ENCODE measurements around the gene QPCTL. TPM values are rescaled to one million over a fixed set of nuclear protein-coding genes. Genes with fewer than 3 reads are reported as not detected.
A peak's percentile ranks its signal among the peaks of the same experiment; 100 is the strongest.

The QPCTL gene
- total RNA-seq, 1 donor from 2014 or later: 19.3 TPM

DNA sequence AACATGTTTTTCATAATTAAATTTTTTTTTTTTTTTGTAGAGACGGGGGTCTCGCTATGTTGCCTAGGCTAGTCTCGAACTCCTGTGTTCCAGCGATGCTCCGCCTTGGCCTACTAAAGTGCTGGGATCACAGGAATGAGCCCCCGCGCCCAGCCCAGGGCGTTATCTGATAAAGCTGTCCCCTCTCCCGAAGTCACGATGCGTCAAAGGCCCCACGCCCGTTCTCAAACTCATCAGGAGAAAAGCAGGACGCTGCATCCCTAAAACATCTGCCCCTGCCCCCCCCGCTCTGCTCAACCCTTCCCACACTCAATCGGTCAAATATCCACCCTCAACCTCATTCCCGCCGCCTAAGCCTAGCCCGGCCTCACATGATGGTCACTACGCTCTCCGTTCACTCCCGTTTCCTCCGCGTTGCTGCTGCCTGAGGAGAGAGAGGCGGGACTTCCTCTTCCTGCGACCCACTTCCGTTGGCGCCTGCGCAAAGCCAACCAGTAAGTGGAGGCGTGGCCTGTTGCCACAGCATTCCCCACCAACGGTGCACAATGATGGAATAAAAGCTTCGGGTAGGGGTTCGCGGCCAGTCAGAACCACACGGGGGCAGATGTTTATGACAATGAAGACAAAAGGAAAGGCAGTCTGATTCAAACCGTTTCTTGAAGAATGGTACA, 815 bp upstream of the QPCTL start, which contains the start of gene SNRPD2:
TSS of gene SNRPD2 (minus strand) at position 438 of the 671 bp plus-strand sequence. CDS start at position 373, 65 bp downstream.
- peak; percentile 80 for DNase-seq (ENCODE audit: low read depth)
- TF ChIP-seq, protein P1, sequence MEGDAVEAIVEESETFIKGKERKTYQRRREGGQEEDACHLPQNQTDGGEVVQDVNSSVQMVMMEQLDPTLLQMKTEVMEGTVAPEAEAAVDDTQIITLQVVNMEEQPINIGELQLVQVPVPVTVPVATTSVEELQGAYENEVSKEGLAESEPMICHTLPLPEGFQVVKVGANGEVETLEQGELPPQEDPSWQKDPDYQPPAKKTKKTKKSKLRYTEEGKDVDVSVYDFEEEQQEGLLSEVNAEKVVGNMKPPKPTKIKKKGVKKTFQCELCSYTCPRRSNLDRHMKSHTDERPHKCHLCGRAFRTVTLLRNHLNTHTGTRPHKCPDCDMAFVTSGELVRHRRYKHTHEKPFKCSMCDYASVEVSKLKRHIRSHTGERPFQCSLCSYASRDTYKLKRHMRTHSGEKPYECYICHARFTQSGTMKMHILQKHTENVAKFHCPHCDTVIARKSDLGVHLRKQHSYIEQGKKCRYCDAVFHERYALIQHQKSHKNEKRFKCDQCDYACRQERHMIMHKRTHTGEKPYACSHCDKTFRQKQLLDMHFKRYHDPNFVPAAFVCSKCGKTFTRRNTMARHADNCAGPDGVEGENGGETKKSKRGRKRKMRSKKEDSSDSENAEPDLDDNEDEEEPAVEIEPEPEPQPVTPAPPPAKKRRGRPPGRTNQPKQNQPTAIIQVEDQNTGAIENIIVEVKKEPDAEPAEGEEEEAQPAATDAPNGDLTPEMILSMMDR (conservative IDR thresholded peaks at IDR 0.05; ENCODE audit: low read depth, low read length): no peak
- peak within 1 kb of the TSS; percentile 65 for H3K4me3 ChIP-seq (ENCODE audit: low read depth, low read length)

DNA sequence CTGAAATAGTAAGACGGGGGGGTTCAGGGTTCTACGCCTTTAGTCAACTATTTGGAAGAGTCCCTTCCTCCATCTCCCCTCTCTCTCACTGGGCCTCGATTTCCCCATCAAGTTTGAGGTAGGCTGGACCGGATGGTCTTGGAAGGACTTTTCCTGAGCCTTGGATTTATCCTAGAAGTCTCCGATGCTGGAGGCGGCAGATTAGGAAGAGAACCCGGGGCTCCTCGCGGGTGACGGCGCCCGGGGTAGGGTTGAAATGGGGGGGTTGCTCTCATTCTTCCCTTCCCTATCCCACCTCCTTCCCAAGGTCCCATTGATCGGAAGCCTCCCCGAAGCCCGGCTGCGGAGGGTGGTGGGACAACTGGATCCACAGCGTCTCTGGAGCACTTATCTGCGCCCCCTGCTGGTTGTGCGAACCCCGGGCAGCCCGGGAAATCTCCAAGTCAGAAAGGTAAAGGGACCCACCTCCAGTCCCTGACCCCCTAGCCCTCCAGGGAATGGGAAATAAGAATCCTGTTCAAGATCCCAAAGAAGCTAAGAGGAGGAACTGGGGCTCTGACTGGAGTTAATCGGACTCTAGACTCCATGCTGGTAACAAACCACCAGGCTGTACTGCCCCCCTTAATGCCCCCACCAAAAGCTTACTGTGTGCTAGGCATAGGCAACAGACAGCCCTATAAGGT, 781 bp downstream of the QPCTL start:
- H3K4me3 ChIP-seq (ENCODE audit: low read depth, low read length): peak overlapping the region; percentile 65
- DNase-seq (ENCODE audit: low read depth): no peak
- TF ChIP-seq, protein P1 (conservative IDR thresholded peaks at IDR 0.05; ENCODE audit: low read depth, low read length): peak; percentile 94

DNA sequence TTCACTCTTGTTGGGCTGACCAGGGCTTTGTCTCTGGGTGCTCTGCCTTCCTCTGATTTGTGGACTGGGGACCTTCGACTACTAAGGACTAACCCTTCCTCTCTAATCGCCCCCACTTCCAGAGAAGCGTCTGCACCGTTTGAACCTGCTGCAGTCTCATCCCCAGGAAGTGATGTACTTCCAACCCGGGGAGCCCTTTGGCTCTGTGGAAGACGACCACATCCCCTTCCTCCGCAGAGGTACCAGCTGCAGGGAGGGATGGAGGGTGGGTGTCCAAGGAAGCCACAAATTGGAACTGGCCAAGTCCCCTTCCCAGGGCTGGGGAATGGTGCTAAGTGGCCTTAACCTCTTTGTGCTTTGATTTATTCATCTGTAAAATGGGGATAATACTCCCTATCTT, 9.2 kb downstream of the QPCTL start:
- TF ChIP-seq, protein P1 (conservative IDR thresholded peaks at IDR 0.05; ENCODE audit: low read depth, low read length): no peak
- H3K4me3 ChIP-seq (ENCODE audit: low read depth, low read length): no peak overlapping the region
- no peak for DNase-seq (ENCODE audit: low read depth)

DNA sequence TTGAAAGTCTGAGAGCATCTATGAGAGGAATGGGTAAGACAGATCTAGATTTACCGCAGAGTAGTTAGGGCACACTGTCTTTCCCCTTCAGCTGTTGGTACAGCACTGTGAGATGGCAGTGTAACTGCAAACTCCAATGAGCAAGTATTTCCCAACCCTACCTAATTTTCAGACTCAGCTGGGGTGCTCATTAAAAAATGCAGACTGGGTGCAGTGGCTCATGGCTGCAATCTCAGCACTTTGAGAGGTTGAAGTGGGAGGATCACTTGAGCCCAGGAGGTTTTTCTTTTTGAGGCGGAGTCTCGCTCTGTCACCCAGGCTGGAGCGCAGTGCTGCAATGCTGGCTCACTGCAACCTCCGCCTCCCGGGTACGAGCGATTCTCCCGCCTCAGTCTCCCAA, 12.6 kb downstream of the QPCTL start:
- no peak overlapping the region for H3K4me3 ChIP-seq (ENCODE audit: low read depth, low read length)
- no peak for DNase-seq (ENCODE audit: low read depth)
- TF ChIP-seq, protein P1 (conservative IDR thresholded peaks at IDR 0.05; ENCODE audit: low read depth, low read length): no peak

DNA sequence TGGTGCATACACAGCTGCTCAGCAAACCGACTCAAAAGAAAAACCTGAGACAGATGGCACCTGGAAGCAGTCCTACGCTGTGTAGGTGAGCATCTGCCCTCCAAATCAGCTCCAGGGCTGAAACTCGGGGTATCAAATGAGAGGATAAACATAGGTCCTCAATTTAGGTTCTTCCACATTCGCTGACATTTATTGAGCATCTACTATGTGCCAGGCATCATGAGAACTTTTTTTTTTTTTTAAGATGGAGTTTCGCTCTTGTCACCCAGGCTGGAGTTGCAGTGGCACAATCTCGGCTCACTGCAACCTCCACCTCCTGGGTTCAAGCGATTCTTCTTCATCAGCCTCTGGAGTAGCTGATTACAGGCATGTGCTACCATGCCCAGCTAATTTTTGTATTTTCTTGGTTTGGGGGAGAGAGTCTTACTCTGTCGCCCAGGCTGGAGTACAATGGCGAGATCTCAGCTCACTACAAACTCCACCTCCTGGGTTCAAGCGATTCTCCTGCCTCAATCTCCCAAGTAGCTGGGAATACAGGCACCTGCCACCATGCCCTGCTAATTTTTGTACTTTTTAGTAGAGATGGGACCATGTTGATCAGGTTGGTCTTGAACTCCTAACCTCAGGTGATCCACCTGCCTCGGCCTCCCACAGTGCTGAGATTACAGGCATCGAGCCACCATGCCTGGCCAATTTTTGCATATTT, 13.4 kb downstream of the QPCTL start:
- no peak overlapping the region for H3K4me3 ChIP-seq (ENCODE audit: low read depth, low read length)
- no peak for DNase-seq (ENCODE audit: low read depth)
- TF ChIP-seq, protein P1 (conservative IDR thresholded peaks at IDR 0.05; ENCODE audit: low read depth, low read length): no peak

DNA sequence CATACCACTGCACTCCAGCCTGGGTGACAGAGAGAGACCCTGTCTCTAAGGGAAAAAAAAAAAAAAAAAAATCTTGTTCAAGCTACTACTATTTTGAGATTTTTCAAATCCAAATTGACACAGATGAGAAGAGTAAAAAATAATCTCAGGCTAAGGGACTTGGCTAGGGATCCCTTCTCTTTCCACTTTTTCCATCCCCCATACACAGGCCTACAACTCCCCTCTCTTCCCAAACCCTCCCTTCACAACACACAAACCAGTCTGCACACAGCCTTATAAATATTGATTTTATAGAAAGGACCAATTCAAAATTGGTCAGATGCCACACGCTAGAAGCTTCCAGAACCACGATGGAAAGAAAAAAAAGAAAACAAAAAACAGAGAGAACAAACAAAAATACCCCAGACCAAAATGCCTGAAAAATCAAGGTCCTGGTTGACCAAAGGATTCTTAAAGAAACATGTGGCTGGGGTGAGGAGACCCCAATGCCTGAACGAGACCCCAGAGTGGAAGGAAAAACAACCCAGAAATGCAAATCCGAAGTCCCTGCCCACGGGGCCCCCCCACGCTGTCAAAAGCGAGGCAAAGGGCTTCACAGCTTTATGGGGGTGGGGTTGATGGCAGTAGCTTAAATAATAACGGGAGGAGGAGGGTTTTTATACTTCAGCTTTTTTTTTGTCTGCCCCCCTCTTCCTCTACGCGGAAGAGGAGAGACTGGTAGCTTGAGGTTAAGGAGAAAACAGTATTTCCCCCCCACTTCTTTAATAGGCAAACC, 18.1 kb downstream of the QPCTL start:
- no peak overlapping the region for H3K4me3 ChIP-seq (ENCODE audit: low read depth, low read length)
- TF ChIP-seq, protein P1 (conservative IDR thresholded peaks at IDR 0.05; ENCODE audit: low read depth, low read length): no peak
- DNase-seq (ENCODE audit: low read depth): no peak
